Measurements from ENCODE around the gene ANKRD29. TPM values are rescaled to one million over a fixed set of nuclear protein-coding genes. Genes with fewer than 3 reads are reported as not detected.

ANKRD29 gene
- total and polyA plus RNA-seq, 2 experiments from 2014 or later = 6.6 to 36.6 TPM

DNA sequence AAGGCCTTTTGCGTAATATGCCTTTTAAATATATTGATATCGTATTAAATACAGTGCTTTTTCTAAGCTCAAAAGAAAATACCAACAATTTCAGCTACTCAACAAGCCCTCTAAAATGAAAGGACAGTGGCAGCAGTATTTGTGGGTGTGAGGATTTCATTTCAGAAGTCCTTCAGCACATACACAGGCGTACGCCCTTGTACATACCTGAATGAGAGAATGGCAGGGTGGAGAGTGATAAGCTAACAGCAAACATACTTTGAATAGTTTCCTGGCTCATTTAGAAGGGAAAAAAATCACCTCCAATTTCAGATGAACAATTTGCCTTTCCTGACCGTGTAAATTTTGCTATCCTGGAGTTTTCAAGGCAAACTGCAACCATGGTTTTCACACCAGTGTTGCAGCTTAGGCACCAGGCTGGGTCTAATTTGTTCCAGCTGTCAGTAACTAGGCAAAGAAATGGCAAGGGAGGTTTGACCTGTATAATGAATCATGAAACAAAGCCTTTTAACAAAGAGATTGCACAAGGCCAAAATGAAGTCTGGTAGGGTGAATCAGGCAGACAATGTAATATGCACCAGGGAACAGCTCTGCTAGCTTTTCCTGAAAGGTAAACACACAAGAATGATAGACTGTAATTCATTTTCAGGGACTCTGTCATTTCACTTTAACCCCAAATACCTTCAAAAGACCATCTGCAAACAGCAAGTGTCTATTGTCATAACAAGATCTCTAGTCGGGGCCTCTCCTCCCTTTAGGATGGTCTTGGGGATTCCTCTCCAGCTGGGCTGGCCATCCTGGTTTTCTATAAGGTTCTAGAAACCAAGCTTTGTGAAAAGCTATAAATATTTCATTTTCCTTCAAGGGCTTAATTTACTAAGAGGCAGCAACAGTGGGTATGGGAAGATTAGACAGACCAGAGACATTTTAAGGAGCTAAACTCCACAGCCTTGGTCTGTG lies 11.5 kb downstream of the ANKRD29 start (continued):
- TF ChIP-seq, protein P1, sequence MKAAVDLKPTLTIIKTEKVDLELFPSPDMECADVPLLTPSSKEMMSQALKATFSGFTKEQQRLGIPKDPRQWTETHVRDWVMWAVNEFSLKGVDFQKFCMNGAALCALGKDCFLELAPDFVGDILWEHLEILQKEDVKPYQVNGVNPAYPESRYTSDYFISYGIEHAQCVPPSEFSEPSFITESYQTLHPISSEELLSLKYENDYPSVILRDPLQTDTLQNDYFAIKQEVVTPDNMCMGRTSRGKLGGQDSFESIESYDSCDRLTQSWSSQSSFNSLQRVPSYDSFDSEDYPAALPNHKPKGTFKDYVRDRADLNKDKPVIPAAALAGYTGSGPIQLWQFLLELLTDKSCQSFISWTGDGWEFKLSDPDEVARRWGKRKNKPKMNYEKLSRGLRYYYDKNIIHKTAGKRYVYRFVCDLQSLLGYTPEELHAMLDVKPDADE (IDR thresholded peaks at IDR 0.05) = no peak
- TF ChIP-seq, protein P2, sequence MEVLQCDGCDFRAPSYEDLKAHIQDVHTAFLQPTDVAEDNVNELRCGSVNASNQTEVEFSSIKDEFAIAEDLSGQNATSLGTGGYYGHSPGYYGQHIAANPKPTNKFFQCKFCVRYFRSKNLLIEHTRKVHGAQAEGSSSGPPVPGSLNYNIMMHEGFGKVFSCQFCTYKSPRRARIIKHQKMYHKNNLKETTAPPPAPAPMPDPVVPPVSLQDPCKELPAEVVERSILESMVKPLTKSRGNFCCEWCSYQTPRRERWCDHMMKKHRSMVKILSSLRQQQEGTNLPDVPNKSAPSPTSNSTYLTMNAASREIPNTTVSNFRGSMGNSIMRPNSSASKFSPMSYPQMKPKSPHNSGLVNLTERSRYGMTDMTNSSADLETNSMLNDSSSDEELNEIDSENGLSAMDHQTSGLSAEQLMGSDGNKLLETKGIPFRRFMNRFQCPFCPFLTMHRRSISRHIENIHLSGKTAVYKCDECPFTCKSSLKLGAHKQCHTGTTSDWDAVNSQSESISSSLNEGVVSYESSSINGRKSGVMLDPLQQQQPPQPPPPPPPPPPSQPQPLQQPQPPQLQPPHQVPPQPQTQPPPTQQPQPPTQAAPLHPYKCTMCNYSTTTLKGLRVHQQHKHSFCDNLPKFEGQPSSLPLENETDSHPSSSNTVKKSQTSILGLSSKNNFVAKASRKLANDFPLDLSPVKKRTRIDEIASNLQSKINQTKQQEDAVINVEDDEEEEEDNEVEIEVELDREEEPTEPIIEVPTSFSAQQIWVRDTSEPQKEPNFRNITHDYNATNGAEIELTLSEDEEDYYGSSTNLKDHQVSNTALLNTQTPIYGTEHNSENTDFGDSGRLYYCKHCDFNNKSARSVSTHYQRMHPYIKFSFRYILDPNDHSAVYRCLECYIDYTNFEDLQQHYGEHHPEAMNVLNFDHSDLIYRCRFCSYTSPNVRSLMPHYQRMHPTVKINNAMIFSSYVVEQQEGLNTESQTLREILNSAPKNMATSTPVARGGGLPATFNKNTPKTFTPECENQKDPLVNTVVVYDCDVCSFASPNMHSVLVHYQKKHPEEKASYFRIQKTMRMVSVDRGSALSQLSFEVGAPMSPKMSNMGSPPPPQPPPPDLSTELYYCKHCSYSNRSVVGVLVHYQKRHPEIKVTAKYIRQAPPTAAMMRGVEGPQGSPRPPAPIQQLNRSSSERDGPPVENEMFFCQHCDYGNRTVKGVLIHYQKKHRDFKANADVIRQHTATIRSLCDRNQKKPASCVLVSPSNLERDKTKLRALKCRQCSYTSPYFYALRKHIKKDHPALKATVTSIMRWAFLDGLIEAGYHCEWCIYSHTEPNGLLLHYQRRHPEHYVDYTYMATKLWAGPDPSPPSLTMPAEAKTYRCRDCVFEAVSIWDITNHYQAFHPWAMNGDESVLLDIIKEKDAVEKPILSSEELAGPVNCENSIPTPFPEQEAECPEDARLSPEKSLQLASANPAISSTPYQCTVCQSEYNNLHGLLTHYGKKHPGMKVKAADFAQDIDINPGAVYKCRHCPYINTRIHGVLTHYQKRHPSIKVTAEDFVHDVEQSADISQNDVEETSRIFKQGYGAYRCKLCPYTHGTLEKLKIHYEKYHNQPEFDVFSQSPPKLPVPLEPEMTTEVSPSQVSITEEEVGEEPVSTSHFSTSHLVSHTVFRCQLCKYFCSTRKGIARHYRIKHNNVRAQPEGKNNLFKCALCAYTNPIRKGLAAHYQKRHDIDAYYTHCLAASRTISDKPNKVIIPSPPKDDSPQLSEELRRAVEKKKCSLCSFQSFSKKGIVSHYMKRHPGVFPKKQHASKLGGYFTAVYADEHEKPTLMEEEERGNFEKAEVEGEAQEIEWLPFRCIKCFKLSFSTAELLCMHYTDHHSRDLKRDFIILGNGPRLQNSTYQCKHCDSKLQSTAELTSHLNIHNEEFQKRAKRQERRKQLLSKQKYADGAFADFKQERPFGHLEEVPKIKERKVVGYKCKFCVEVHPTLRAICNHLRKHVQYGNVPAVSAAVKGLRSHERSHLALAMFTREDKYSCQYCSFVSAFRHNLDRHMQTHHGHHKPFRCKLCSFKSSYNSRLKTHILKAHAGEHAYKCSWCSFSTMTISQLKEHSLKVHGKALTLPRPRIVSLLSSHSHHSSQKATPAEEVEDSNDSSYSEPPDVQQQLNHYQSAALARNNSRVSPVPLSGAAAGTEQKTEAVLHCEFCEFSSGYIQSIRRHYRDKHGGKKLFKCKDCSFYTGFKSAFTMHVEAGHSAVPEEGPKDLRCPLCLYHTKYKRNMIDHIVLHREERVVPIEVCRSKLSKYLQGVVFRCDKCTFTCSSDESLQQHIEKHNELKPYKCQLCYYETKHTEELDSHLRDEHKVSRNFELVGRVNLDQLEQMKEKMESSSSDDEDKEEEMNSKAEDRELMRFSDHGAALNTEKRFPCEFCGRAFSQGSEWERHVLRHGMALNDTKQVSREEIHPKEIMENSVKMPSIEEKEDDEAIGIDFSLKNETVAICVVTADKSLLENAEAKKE (CRISPR knock-in tag; IDR thresholded peaks at IDR 0.05) = no peak

DNA sequence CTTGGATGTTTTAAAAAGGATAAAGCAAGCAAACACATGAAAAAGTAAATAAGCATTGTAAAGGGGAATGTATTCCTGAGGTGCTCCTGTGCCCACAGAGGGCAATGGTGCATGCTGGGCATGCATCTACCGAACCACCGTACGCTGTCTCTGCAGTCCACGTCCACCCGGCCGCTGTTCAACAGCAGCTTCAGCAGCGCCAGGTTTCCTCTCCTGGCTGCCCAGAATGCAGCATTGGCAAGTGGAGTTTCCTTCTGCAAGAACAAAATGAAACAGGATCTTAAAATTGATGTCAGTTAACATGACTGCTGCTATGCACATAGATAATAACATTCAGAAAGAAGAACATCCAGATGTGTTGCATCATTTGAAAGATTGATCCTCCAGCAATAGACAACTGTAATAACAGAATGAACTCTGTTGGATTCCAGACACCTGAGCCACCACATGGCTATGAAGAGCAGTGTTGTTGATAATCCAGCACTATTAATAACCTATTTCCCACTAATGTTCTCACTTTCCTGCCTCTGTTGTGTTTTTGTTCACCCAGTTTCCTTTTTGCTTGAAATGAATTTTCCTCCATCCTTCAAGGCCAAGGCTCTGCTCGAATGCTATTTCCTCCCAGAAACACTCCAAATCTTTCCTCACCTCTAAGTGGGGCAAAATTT lies 13.6 kb downstream of the ANKRD29 start:
- no peaks in the 10 kb centered on the region for H3K27me3 ChIP-seq (ENCODE audit: insufficient read depth)
- H3F3A ChIP-seq (replicated peaks; ENCODE audit: low read depth) = no peaks in the 10 kb centered on the region
- no peaks in the 10 kb centered on the region for H3K4me1 ChIP-seq (ENCODE audit: insufficient read depth)
- H3K27me3 Mint-ChIP-seq (ENCODE audit: insufficient read depth, low read depth, poor library complexity) = peaks cover 10% of the 10 kb centered on the region
- H3K4me1 Mint-ChIP-seq = peaks cover 17% of the 10 kb centered on the region; the same call in 2 of the 3 replicates
- no peak overlapping the region for H3K4me3 Mint-ChIP-seq
- no peaks in the 10 kb centered on the region for H3K79me2 ChIP-seq (replicated peaks; ENCODE audit: insufficient read depth)
- no peaks in the 10 kb centered on the region for H3K9me2 ChIP-seq (ENCODE audit: insufficient read depth)
- H3K4me2 ChIP-seq = no peak overlapping the region
- 0 out of 2 replicates have a peak, but pooled peaks cover under 1% of the 10 kb centered on the region for H4K20me1 ChIP-seq (replicated peaks; ENCODE audit: insufficient read depth)
- no peak overlapping the region for H2AFZ ChIP-seq
- 0 out of 2 replicates have a peak, but pooled peaks cover 6% of the 10 kb centered on the region for H3K36me3 ChIP-seq (ENCODE audit: insufficient read depth)
- no peak overlapping the region for H3K27ac Mint-ChIP-seq
- no peak overlapping the region for H3K27ac ChIP-seq (ENCODE audit: low read depth)
- H3K9me3 Mint-ChIP-seq = no peaks in the 10 kb centered on the region
- peaks cover 2% of the 10 kb centered on the region; the same call in 1 of the 3 replicates for H3K36me3 Mint-ChIP-seq (ENCODE audit: low read depth)
- no peak overlapping the region for H3K4me3 ChIP-seq
- ATAC-seq (no peak), DNase-seq (ENCODE audit: low spot score) (no peak)
- TF ChIP-seq JUNB (IDR thresholded peaks at IDR 0.05; ENCODE audit: unreplicated experiment) = no peak
- TF ChIP-seq EZH2 (IDR thresholded peaks at IDR 0.05; ENCODE audit: low read depth, unreplicated experiment) = no peak
- no peak for TF ChIP-seq ZNF331 (CRISPR knock-in tag; IDR thresholded peaks at IDR 0.05; ENCODE audit: low read depth)
- no peak for TF ChIP-seq CREB1 (CRISPR knock-in tag; IDR thresholded peaks at IDR 0.05; ENCODE audit: low read depth)
- TF ChIP-seq, protein P3, sequence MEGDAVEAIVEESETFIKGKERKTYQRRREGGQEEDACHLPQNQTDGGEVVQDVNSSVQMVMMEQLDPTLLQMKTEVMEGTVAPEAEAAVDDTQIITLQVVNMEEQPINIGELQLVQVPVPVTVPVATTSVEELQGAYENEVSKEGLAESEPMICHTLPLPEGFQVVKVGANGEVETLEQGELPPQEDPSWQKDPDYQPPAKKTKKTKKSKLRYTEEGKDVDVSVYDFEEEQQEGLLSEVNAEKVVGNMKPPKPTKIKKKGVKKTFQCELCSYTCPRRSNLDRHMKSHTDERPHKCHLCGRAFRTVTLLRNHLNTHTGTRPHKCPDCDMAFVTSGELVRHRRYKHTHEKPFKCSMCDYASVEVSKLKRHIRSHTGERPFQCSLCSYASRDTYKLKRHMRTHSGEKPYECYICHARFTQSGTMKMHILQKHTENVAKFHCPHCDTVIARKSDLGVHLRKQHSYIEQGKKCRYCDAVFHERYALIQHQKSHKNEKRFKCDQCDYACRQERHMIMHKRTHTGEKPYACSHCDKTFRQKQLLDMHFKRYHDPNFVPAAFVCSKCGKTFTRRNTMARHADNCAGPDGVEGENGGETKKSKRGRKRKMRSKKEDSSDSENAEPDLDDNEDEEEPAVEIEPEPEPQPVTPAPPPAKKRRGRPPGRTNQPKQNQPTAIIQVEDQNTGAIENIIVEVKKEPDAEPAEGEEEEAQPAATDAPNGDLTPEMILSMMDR (conservative IDR thresholded peaks at IDR 0.05; ENCODE audit: low read depth in 2 of 2) = no peak
- TF ChIP-seq, protein P4, sequence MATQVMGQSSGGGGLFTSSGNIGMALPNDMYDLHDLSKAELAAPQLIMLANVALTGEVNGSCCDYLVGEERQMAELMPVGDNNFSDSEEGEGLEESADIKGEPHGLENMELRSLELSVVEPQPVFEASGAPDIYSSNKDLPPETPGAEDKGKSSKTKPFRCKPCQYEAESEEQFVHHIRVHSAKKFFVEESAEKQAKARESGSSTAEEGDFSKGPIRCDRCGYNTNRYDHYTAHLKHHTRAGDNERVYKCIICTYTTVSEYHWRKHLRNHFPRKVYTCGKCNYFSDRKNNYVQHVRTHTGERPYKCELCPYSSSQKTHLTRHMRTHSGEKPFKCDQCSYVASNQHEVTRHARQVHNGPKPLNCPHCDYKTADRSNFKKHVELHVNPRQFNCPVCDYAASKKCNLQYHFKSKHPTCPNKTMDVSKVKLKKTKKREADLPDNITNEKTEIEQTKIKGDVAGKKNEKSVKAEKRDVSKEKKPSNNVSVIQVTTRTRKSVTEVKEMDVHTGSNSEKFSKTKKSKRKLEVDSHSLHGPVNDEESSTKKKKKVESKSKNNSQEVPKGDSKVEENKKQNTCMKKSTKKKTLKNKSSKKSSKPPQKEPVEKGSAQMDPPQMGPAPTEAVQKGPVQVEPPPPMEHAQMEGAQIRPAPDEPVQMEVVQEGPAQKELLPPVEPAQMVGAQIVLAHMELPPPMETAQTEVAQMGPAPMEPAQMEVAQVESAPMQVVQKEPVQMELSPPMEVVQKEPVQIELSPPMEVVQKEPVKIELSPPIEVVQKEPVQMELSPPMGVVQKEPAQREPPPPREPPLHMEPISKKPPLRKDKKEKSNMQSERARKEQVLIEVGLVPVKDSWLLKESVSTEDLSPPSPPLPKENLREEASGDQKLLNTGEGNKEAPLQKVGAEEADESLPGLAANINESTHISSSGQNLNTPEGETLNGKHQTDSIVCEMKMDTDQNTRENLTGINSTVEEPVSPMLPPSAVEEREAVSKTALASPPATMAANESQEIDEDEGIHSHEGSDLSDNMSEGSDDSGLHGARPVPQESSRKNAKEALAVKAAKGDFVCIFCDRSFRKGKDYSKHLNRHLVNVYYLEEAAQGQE (IDR thresholded peaks at IDR 0.05; ENCODE audit: unreplicated experiment) = no peak
- no peak for TF ChIP-seq NANOG (IDR thresholded peaks at IDR 0.05; ENCODE audit: borderline replicate concordance)
